Measurements from ENCODE around the gene OPN5.
"Not testable (repeated sequence)": the region's sequence is repeated elsewhere in the genome, so short reads cannot be mapped to it uniquely, and the experiment has no call there.

The OPN5 gene

GRCh38 chr6:47781732-47782131, at the start of gene OPN5:
Gene OPN5, plus strand, starts transcription at chr6:47782032. Its CDS starts 35 bp downstream, at chr6:47782067.
- no peak for DNase-seq (ENCODE audit: low read depth, low spot score)

GRCh38 chr6:47733879-47734558, 47.8 kb upstream of the OPN5 start:
- peak; percentile 30 for DNase-seq (ENCODE audit: low read depth, low spot score)

- peak; percentile 6 for DNase-seq (ENCODE audit: low read depth, low spot score)
Observed at GRCh38 chr6:47734831-47735481, 46.9 kb upstream of the OPN5 start.

- DNase-seq (ENCODE audit: low read depth, low spot score), result no peak
Observed at GRCh38 chr6:47736083-47736700, 45.6 kb upstream of the OPN5 start.

GRCh38 chr6:47737406-47737805, 44.4 kb upstream of the OPN5 start:
- DNase-seq (ENCODE audit: low read depth, low spot score), result no peak

GRCh38 chr6:47740714-47741113, 41.1 kb upstream of the OPN5 start:
- DNase-seq (ENCODE audit: low read depth, low spot score), result no peak

- DNase-seq (ENCODE audit: low read depth, low spot score), result no peak
Observed at GRCh38 chr6:47741807-47742206, 40.0 kb upstream of the OPN5 start.

GRCh38 chr6:47743744-47744143, 38.1 kb upstream of the OPN5 start:
- DNase-seq (ENCODE audit: low read depth, low spot score), result no peak

GRCh38 chr6:47745269-47745668, 36.6 kb upstream of the OPN5 start:
- not testable (repeated sequence) for DNase-seq (ENCODE audit: low read depth, low spot score)

GRCh38 chr6:47749757-47750156, 32.1 kb upstream of the OPN5 start:
- no peak for DNase-seq (ENCODE audit: low read depth, low spot score)

- DNase-seq (ENCODE audit: low read depth, low spot score), result no peak
Observed at GRCh38 chr6:47752801-47753200, 29.0 kb upstream of the OPN5 start.

GRCh38 chr6:47759364-47759763, 22.5 kb upstream of the OPN5 start:
- no peak for DNase-seq (ENCODE audit: low read depth, low spot score)

GRCh38 chr6:47762502-47762901, 19.3 kb upstream of the OPN5 start:
- DNase-seq (ENCODE audit: low read depth, low spot score), result no peak

GRCh38 chr6:47766445-47766844, 15.4 kb upstream of the OPN5 start:
- DNase-seq (ENCODE audit: low read depth, low spot score), result no peak

GRCh38 chr6:47767102-47767501, 14.7 kb upstream of the OPN5 start:
- no peak for DNase-seq (ENCODE audit: low read depth, low spot score)

GRCh38 chr6:47769982-47770381, 11.8 kb upstream of the OPN5 start:
- no peak for DNase-seq (ENCODE audit: low read depth, low spot score)

GRCh38 chr6:47772359-47772758, 9.5 kb upstream of the OPN5 start:
- DNase-seq (ENCODE audit: low read depth, low spot score), result no peak

GRCh38 chr6:47773005-47773404, 8.8 kb upstream of the OPN5 start:
- DNase-seq (ENCODE audit: low read depth, low spot score), result no peak

- DNase-seq (ENCODE audit: low read depth, low spot score), result peak; percentile 54
Observed at GRCh38 chr6:47780510-47781356, 1.1 kb upstream of the OPN5 start.

GRCh38 chr6:47785182-47785581, 3.4 kb downstream of the OPN5 start:
- DNase-seq (ENCODE audit: low read depth, low spot score), result no peak

GRCh38 chr6:47787620-47788497, 6.0 kb downstream of the OPN5 start:
- DNase-seq (ENCODE audit: low read depth, low spot score), result peak; percentile 79
